GM13976 (cell line): ENCODE data around the gene WRAP73.
"Not testable (repeated sequence)": the region's sequence is repeated elsewhere in the genome, so short reads cannot be mapped to it uniquely, and the experiment has no call there.

Experiments
- DNase-seq: peaks from one replicate; pipeline ENCODE4 v3.0.0; 2012; ENCODE audit warnings: low spot score
- CTCF ChIP-seq: IDR thresholded peaks from 2 replicates; pipeline ENCODE4 v1.5.1; 2012; ENCODE audit warnings: borderline replicate concordance, mild to moderate bottlenecking; ENCODE audit not compliant: insufficient read depth; ENCODE audit errors: extremely low read depth, missing control alignments, control extremely low read depth
- in situ Hi-C: fragments of 300-500 bp; cut with MboI; formaldehyde crosslinking; loops from one replicate; pipeline ENCODE4 v1.12.0; 2022; ENCODE audit warnings: low sequenced_read_pairs, mixed read lengths, inconsistent platforms; ENCODE audit not compliant: unreplicated experiment

Gene WRAP73

GRCh38 chr1:3590139-3590763 lies 59.7 kb downstream of the WRAP73 start:
- in situ Hi-C loops = no loop called here
- TF ChIP-seq CTCF = no peak
- no peak for DNase-seq

DNA sequence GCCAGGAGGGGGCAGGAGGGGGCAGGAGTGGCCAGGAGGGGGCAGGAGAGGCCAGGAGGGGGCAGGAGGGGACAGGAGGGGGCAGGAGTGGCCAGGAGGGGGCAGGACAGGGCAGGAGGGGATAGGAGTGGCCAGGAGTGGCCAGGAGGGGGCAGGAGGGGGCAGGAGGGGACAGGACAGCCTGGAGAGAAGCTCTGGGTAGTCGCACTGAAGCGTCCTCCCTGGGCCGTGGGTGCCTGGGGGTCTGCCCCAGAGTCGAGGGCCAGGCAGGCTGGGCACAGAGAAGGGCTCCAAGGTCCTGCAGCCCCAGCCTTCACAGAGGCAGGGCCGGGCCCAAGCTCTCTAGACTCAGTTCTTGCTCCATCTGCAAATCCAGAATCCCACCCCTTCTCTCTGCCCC lies 61.5 kb downstream of the WRAP73 start:
- in situ Hi-C loops = no loop called here
- TF ChIP-seq CTCF = no peak
- no peak for DNase-seq

DNA sequence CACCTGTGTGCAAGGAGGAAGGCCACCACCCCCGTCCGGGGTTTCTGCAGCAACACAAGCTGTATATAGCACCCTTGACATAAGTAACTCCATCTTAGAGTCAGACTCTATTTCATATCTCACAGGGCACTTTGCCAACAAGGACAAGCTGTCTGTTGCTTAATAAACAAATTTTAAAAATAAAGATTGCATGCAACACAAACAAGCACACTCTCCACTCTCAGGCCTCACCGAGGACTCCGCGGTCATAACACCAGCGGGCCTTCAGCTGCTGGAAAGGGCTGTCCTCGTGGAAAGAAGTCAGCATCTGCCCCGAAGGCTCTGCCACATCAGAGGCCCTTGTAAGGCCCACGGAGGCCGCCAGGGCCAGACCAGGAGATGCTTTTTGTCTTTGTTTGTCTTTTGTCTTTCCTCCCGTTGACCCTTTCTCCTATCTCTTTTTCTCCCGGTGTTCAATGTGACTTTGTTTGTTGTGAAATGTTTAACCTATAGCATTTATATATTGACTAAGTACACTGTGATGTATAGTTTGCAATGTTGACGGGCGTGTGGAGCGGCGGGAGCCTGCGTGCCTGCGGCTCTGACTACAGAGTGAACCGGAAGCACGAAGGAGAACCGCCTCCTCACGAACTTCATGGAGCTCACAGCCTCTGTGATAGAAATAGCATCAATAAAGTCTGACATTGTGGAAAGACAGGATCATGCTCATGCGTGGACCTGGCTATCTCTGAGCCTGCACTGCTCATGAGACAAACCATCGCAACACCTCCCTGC lies 62.7 kb downstream of the WRAP73 start:
- in situ Hi-C loops = no loop called here
- no peak for DNase-seq
- no peak for TF ChIP-seq CTCF

DNA sequence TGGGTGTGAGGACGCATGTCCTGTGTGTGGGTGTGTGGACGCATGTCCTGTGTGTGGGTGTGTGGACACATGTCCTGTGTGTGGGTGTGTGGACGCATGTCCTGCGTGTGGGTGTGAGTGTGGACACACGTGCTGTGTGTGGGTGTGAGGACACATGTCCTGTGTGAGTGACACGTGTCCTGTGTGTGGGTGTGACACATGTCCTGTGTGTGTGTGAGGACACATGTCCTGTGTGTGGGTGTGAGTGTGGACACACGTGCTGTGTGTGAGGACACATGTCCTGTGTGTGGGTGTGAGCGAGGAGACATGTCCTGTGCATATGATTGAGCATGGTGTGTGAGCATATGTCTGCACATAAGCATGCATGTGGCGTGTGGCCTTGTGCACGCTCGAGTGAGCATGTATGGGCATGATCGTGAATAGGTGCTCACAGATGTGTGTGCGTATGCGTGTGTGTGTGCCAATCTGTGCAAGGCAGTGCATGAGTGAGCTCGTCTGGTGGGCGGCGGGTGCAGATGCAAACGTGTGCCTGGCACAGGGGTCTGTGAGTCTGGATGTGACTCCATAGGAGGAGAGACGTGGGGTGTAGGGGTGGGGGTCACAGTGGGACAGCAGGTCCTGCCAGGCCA lies 63.8 kb downstream of the WRAP73 start:
- no peak for DNase-seq
- in situ Hi-C loops = no loop called here
- TF ChIP-seq CTCF = no peak

- in situ Hi-C loops, DNase-seq: not testable (repeated sequence)
Observed at GRCh38 chr1:3585353-3585868, 64.5 kb downstream of the WRAP73 start.

DNA sequence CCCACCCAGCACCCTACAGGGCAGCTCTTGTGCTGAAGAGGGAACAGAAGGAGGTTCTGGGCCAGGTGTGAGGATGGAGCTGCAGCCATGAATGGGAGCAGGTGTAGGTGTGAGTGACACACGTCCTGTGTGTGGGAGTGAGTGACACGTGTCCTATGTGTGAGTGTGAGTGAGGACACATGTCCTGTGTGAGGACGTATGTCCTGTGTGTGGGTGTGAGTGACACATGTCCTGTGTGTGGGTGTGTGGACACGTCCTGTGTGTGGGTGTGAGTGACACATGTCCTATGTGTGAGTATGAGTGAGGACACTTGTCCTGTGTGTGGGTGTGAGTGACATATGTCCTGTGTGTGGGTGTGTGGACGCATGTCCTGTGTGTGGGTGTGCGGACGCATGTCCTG lies 65.0 kb downstream of the WRAP73 start:
- in situ Hi-C loops = no loop called here
- DNase-seq = no peak
- no peak for TF ChIP-seq CTCF

DNA sequence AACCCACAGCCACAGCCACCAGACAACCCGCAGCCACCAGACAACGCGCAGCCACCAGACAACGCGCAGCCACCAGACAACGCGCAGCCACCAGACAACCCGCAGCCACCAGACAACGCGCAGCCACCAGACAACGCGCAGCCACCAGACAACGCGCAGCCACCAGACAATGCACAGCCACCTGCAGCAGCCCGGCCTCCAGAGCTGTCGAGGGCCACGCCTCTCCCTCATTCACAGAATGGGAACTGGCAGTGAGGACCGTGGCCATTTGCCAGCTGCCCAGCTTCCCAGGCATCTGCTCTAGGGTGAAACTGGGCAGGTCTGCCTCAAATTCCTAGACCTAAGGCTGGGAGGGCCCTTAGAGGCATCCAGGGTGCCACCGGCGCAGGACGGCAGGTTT lies 66.2 kb downstream of the WRAP73 start:
- DNase-seq, in situ Hi-C loops: not testable (repeated sequence)
